Measurements from ENCODE around the gene ARGLU1. TPM values are rescaled to one million over a fixed set of nuclear protein-coding genes. Genes with fewer than 3 reads are reported as not detected.
"Not testable (repeated sequence)": the region's sequence is repeated elsewhere in the genome, so short reads cannot be mapped to it uniquely, and the experiment has no call there.

Gene ARGLU1
- total RNA-seq, 1 donor from 2014 or later, result 467 TPM

DNA sequence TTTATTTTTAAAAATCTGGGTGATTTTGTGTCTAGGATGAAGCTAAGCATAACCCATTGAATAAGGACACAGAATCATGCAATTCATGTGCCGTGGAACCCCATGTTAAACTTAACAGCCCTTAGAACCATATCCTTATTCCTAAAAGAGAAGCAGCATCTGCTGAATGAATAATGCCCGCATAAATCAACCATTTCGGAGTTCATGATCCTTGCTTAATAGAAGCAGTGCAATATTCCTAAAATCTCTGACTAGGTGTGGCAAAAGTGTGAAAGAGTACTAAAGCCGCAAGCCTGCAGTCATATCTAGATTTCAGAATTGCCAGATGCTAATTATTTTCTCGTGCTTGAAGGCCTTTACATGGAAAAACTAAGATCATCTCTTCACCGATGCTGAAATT, 33.6 kb upstream of the ARGLU1 start:
- Histone ChIP-seq H3K4me3 (no peak overlapping the region), H3K4me2 (no peak overlapping the region), H3K36me3 (no peaks in the 10 kb centered on the region), H3F3A (ENCODE audit: low read depth) (no peaks in the 10 kb centered on the region), H3K4me1 (peaks cover 5% of the 10 kb centered on the region), H3K27me3 (no peaks in the 10 kb centered on the region), H3K27ac (no peak overlapping the region), H2AFZ (replicated peaks) (no peak overlapping the region), H3K79me2 (ENCODE audit: low read depth) (no peaks in the 10 kb centered on the region), H3K9me3 (ENCODE audit: low read depth) (no peaks in the 10 kb centered on the region), H4K20me1 (ENCODE audit: low read depth) (no peaks in the 10 kb centered on the region), H3K9ac (no peak overlapping the region)
- no peak for TF ChIP-seq EZH2 (IDR thresholded peaks at IDR 0.05)
- no peak for DNase-seq (ENCODE audit: low spot score)
- Mint-ChIP-seq H3K9me3 (no peaks in the 10 kb centered on the region), H3K27me3 (ENCODE audit: insufficient read depth, low read depth) (peaks cover 2% of the 10 kb centered on the region), H3K4me3 (no peak overlapping the region), H3K36me3 (no peaks in the 10 kb centered on the region), H3K4me1 (no peaks in the 10 kb centered on the region), H3K27ac (no peak overlapping the region)

DNA sequence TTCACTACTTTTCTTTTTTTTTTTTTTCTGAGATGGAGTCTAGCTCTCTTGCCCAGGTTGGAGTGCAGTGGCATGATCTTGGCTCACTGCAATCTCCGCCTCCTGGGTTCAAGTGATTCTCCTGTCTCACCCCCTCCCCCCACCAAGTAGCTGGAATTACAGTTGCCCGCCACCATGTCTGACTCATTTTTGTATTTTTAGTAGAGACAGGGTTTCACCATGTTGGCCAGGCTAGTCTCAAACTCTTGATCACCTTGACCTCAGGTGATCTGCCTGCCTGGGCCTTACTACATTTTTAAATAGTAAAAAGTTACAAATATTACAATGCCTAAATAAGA, 32.8 kb upstream of the ARGLU1 start:
- not testable (repeated sequence) for H3K4me1 ChIP-seq; H3K9me3 ChIP-seq (ENCODE audit: low read depth); H3K9ac ChIP-seq; H3K9me3 Mint-ChIP-seq; H3K36me3 Mint-ChIP-seq; H4K20me1 ChIP-seq (ENCODE audit: low read depth); H3K4me1 Mint-ChIP-seq; H3K79me2 ChIP-seq (ENCODE audit: low read depth); H3F3A ChIP-seq (ENCODE audit: low read depth); DNase-seq (ENCODE audit: low spot score); H3K27ac Mint-ChIP-seq; H2AFZ ChIP-seq (replicated peaks); H3K4me3 ChIP-seq; H3K4me3 Mint-ChIP-seq; H3K36me3 ChIP-seq; H3K27me3 Mint-ChIP-seq (ENCODE audit: insufficient read depth, low read depth); H3K4me2 ChIP-seq; H3K27ac ChIP-seq; H3K27me3 ChIP-seq

DNA sequence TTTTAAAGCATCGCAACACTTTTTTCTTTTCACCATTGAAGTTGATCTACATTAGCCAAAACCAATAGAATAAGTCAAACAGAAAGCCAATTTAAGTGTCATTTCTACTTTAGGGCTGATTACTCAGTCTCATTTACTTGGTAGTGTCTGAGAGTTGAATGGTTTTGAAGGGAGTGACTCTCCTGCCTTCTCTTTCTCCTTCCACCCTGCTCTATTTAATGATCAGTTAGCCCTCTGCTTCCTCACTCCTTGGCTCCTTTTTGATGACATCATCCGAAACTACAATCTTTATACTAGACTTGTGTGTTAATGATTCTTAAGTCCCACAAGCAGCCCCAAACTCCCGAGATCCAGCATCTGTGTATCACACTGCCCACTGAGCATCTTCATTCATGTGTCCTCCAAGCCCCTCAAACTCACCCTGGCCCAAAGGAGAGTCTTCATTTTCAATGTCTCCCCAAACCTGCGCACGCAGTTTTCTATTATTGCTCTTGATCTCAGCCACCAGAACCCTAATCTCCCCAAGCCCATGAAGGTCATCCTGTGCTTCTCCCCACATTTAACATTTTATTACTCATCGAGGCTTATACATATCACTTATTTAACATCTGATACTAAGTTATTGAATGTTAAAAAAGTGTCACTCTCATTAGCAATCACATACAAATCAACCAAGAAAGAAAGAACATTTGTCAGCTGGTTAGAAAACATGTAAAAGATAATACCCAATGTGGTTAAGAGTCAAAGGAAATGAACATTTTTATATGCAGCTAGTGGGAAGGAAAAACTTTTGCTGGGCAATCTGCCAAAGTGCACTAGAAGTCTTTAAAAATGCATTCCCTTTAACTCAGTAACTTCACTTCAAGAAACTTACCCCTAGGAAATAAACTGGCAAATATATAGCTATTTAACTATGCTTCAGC, 32.2 kb upstream of the ARGLU1 start:
- Histone ChIP-seq H3K4me3 (no peak overlapping the region), H3K4me2 (no peak overlapping the region), H3F3A (ENCODE audit: low read depth) (no peaks in the 10 kb centered on the region), H3K4me1 (peaks cover 5% of the 10 kb centered on the region), H3K9me3 (ENCODE audit: low read depth) (no peaks in the 10 kb centered on the region), H2AFZ (replicated peaks) (no peak overlapping the region), H3K27ac (no peak overlapping the region), H3K36me3 (no peaks in the 10 kb centered on the region), H3K79me2 (ENCODE audit: low read depth) (no peaks in the 10 kb centered on the region), H4K20me1 (ENCODE audit: low read depth) (no peaks in the 10 kb centered on the region), H3K27me3 (no peaks in the 10 kb centered on the region), H3K9ac (no peak overlapping the region)
- TF ChIP-seq, protein P1, sequence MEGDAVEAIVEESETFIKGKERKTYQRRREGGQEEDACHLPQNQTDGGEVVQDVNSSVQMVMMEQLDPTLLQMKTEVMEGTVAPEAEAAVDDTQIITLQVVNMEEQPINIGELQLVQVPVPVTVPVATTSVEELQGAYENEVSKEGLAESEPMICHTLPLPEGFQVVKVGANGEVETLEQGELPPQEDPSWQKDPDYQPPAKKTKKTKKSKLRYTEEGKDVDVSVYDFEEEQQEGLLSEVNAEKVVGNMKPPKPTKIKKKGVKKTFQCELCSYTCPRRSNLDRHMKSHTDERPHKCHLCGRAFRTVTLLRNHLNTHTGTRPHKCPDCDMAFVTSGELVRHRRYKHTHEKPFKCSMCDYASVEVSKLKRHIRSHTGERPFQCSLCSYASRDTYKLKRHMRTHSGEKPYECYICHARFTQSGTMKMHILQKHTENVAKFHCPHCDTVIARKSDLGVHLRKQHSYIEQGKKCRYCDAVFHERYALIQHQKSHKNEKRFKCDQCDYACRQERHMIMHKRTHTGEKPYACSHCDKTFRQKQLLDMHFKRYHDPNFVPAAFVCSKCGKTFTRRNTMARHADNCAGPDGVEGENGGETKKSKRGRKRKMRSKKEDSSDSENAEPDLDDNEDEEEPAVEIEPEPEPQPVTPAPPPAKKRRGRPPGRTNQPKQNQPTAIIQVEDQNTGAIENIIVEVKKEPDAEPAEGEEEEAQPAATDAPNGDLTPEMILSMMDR (IDR thresholded peaks at IDR 0.05), result no peak
- TF ChIP-seq EZH2phosphoT487 (IDR thresholded peaks at IDR 0.05) (no peak), EZH2 (IDR thresholded peaks at IDR 0.05) (no peak)
- Mint-ChIP-seq H3K27ac (no peak overlapping the region), H3K27me3 (ENCODE audit: insufficient read depth, low read depth) (peaks cover 2% of the 10 kb centered on the region), H3K9me3 (no peaks in the 10 kb centered on the region), H3K36me3 (no peaks in the 10 kb centered on the region), H3K4me1 (peaks cover under 1% of the 10 kb centered on the region), H3K4me3 (no peak overlapping the region)
- no peak for DNase-seq (ENCODE audit: low spot score)

DNA sequence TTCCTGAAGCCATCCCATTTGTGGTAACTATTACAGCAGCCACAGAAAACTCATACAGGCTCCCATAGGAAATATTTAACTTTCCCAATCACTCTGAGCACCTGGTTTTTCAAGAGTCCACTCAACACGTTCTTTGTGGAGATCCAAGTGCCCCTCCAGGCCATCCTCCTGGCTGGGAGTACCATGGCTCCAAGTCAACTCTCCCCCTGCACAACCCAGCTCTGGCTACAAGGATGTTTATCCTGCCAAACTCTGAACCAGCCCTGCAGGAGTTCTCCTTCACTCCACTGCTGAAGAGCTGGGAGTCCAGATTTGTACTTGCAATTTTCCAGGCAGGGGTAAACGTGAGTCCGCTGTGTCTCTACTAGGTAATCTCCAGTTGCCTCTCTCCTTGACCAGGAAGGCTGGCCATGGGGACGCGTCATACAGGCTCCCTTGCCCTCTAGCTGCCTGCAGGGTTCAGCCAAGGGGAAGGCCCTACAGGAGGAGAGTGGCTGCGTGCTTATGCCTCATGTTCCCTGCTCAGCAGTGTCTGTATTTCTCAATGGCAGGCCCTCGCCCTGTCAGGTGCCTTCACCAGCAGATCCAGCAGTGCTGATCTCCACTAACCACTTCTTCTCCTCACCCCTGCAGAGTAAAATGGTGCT, 29.9 kb upstream of the ARGLU1 start:
- Histone ChIP-seq H3K27ac (no peak overlapping the region), H3K79me2 (ENCODE audit: low read depth) (no peaks in the 10 kb centered on the region)
- H3K36me3 Mint-ChIP-seq, result no peaks in the 10 kb centered on the region

More for the DNA sequence above, 29.9 kb upstream of the ARGLU1 start:
- H3K27ac Mint-ChIP-seq, result no peak overlapping the region
- TF ChIP-seq, protein P1 (IDR thresholded peaks at IDR 0.05), result no peak
- TF ChIP-seq EZH2 (IDR thresholded peaks at IDR 0.05), result no peak
- no peak for TF ChIP-seq EZH2phosphoT487 (IDR thresholded peaks at IDR 0.05)
- Histone ChIP-seq H3K27me3 (no peaks in the 10 kb centered on the region), H3F3A (ENCODE audit: low read depth) (no peaks in the 10 kb centered on the region), H4K20me1 (ENCODE audit: low read depth) (no peaks in the 10 kb centered on the region), H3K9me3 (ENCODE audit: low read depth) (no peaks in the 10 kb centered on the region), H3K4me2 (no peak overlapping the region), H3K4me1 (peaks cover 5% of the 10 kb centered on the region), H2AFZ (replicated peaks) (no peak overlapping the region), H3K9ac (no peak overlapping the region), H3K4me3 (no peak overlapping the region), H3K36me3 (no peaks in the 10 kb centered on the region)
- H3K9me3 Mint-ChIP-seq, result no peaks in the 10 kb centered on the region
- DNase-seq (ENCODE audit: low spot score), result no peak
- H3K4me1 Mint-ChIP-seq, result peaks cover 3% of the 10 kb centered on the region
- H3K27me3 Mint-ChIP-seq (ENCODE audit: insufficient read depth, low read depth), result peaks cover 2% of the 10 kb centered on the region
- no peak overlapping the region for H3K4me3 Mint-ChIP-seq

Measured in neural progenitor cell (in vitro differentiated cells).